NCI-H1417 (cell line): ENCODE data around the gene SPTAN1.
"Not testable (repeated sequence)": the region's sequence is repeated elsewhere in the genome, so short reads cannot be mapped to it uniquely, and the experiment has no call there.

Experiments used
- DNase-seq, 3 experiments: peaks; one replicate each; lab custom pipeline; 2025; lab: John Stamatoyannopoulos, UW

SPTAN1 gene

GRCh38 chr9:128657796-128658195, 105.4 kb downstream of the SPTAN1 start:
- no peak for DNase-seq

- not testable (repeated sequence) for DNase-seq
Measured at GRCh38 chr9:128666481-128666941, 114.1 kb downstream of the SPTAN1 start.

GRCh38 chr9:128669786-128670185, 117.4 kb downstream of the SPTAN1 start:
- DNase-seq, result no peak

- DNase-seq, result no peak
Measured at GRCh38 chr9:128675382-128675781, 123.0 kb downstream of the SPTAN1 start.

GRCh38 chr9:128677794-128678193, 125.4 kb downstream of the SPTAN1 start:
- DNase-seq, result no peak
